ENCODE measurements around the gene PEX1. TPM values are rescaled to one million over a fixed set of nuclear protein-coding genes. Genes with fewer than 3 reads are reported as not detected.

The PEX1 gene
- total and polyA plus RNA-seq, 2 of the 13 experiments (the other 11 are each of a cell fraction or from before 2014, with no cell fraction given): 16.6 to 22.4 TPM

DNA sequence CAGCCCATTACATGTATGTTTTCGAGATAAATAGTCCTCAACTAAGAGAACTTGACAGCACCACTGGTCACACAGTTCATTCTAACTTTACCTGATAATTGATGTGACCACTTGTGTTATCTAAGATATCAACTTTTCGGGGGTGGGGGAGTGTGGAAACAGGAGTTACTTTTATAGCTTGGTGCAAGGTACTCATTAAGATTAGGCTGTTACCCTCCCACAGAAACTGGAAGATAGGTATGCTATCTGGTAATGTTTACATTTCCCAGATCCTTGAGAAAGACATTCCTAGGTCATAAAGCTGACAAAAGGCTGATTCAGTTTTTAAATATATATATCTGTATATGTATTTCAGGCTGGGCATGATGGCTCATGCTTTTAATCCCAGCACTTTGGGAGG, 61.6 kb downstream of the PEX1 start (continued):
- TF ChIP-seq, protein P1, sequence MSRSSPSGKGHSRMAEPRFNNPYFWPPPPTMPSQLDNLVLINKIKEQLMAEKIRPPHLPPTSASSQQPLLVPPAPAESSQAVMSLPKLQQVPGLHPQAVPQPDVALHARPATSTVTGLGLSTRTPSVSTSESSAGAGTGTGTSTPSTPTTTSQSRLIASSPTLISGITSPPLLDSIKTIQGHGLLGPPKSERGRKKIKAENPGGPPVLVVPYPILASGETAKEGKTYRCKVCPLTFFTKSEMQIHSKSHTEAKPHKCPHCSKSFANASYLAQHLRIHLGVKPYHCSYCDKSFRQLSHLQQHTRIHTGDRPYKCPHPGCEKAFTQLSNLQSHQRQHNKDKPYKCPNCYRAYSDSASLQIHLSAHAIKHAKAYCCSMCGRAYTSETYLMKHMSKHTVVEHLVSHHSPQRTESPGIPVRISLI (CRISPR knock-in tag; IDR thresholded peaks at IDR 0.05; ENCODE audit: borderline replicate concordance): no peak
- no peak for TF ChIP-seq ZNF260 (CRISPR knock-in tag; IDR thresholded peaks at IDR 0.05; ENCODE audit: borderline replicate concordance, low read depth)

DNA sequence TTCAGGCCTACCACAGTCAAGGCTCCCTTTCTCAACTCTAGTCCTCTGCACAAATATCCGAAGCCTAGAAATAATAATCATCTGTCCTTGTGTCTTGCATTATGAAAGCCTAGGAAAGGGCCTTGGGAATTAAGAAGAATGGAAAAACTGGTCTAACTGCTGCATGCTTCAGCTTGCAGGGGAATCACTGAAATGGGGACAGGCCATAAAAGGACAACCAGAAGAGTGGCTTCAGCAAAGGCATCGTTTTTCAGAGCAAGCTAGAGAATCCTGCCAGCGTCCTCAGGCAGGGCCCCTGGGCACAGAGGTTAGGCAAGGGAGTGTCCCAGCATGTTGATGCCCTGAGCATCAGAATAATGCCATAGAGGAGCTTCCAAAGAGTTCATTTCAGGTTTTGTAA, 63.8 kb downstream of the PEX1 start:
- no peak overlapping the region for H2AFZ ChIP-seq (ENCODE audit: low read length)
- intact Hi-C loops (cut with micrococcal nuclease; ENCODE audit: unreplicated experiment): loop anchor here (5.0 to 10.0 kb wide), 3 partner anchors 42 to 590 kb away; partner anchors contain the start of gene MTERF1
- H3K4me1 ChIP-seq (ENCODE audit: insufficient read depth, low read length): no peaks in the 10 kb centered on the region
- no peaks in the 10 kb centered on the region for H3K36me3 ChIP-seq (replicated peaks in 1 of 2; ENCODE audit: control insufficient read depth in 1 of 2, insufficient read depth in 2 of 2, low read length in 2 of 2)
- POLR2A ChIA-PET: no interaction called here
- FAIRE-seq (no peak), DNase-seq (ENCODE audit: low spot score) (no peak), ATAC-seq (no peak)
- H3K9ac ChIP-seq (ENCODE audit: insufficient read depth, low read depth, low read length): no peak overlapping the region
- H3K4me3 ChIP-seq (replicated peaks in 1 of 3; ENCODE audit: insufficient read depth in 1 of 3, low read depth in 2 of 3, low read length in 3 of 3): no peak overlapping the region
- H3K27ac ChIP-seq (ENCODE audit: extremely low read length, insufficient read depth, low read length): no peak overlapping the region
- in situ Hi-C loops (cut with HindIII; ENCODE audit: extremely low pct_ligation_motif_present, low pct_unique_long_range_greater_than_20kb): no loop called here
- 60% methylated on average over 3 of the region's 3 CpGs for WGBS (ENCODE audit: low lambda C conversion rate)
- BruUV-seq (replicated peaks): no TSS peak
- H4K20me1 ChIP-seq (ENCODE audit: insufficient read depth, low read length): no peaks in the 10 kb centered on the region
- TF ChIP-seq SP4 (CRISPR knock-in tag; IDR thresholded peaks at IDR 0.05): no peak
- TF ChIP-seq ZNF17 (CRISPR knock-in tag; IDR thresholded peaks at IDR 0.05): no peak
- TF ChIP-seq RXRA (CRISPR knock-in tag; IDR thresholded peaks at IDR 0.05): no peak
- TF ChIP-seq KLF12 (CRISPR knock-in tag; IDR thresholded peaks at IDR 0.05; ENCODE audit: borderline replicate concordance): no peak
- TF ChIP-seq ZNF207 (IDR thresholded peaks at IDR 0.05; ENCODE audit: borderline replicate concordance): no peak
- TF ChIP-seq ZNF552 (CRISPR knock-in tag; IDR thresholded peaks at IDR 0.05; ENCODE audit: borderline replicate concordance): no peak
- no peak for TF ChIP-seq ASH2L (IDR thresholded peaks at IDR 0.05; ENCODE audit: insufficient read length, low read depth, low read length)
- TF ChIP-seq, protein P2, sequence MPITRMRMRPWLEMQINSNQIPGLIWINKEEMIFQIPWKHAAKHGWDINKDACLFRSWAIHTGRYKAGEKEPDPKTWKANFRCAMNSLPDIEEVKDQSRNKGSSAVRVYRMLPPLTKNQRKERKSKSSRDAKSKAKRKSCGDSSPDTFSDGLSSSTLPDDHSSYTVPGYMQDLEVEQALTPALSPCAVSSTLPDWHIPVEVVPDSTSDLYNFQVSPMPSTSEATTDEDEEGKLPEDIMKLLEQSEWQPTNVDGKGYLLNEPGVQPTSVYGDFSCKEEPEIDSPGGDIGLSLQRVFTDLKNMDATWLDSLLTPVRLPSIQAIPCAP (CRISPR knock-in tag; IDR thresholded peaks at IDR 0.05; ENCODE audit: low read depth): no peak
- no peak for TF ChIP-seq TARDBP (CRISPR knock-in tag; IDR thresholded peaks at IDR 0.05)
- no peak for TF ChIP-seq SALL2 (CRISPR knock-in tag; IDR thresholded peaks at IDR 0.05)
- no peak for TF ChIP-seq ZNF569 (CRISPR knock-in tag; IDR thresholded peaks at IDR 0.05; ENCODE audit: borderline replicate concordance)
- no peak for TF ChIP-seq ARID2 (CRISPR knock-in tag; IDR thresholded peaks at IDR 0.05; ENCODE audit: borderline replicate concordance)
- TF ChIP-seq HMG20A (CRISPR knock-in tag; IDR thresholded peaks at IDR 0.05; ENCODE audit: borderline replicate concordance): no peak
- TF ChIP-seq ZNF34 (CRISPR knock-in tag; IDR thresholded peaks at IDR 0.05; ENCODE audit: borderline replicate concordance): no peak
- TF ChIP-seq GABPA (IDR thresholded peaks at IDR 0.05; ENCODE audit: low read depth, low read length): no peak
- TF ChIP-seq GABPA (CRISPR knock-in tag; IDR thresholded peaks at IDR 0.05; ENCODE audit: low read depth): no peak
- TF ChIP-seq, protein P3, sequence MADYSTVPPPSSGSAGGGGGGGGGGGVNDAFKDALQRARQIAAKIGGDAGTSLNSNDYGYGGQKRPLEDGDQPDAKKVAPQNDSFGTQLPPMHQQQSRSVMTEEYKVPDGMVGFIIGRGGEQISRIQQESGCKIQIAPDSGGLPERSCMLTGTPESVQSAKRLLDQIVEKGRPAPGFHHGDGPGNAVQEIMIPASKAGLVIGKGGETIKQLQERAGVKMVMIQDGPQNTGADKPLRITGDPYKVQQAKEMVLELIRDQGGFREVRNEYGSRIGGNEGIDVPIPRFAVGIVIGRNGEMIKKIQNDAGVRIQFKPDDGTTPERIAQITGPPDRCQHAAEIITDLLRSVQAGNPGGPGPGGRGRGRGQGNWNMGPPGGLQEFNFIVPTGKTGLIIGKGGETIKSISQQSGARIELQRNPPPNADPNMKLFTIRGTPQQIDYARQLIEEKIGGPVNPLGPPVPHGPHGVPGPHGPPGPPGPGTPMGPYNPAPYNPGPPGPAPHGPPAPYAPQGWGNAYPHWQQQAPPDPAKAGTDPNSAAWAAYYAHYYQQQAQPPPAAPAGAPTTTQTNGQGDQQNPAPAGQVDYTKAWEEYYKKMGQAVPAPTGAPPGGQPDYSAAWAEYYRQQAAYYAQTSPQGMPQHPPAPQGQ (CRISPR knock-in tag; IDR thresholded peaks at IDR 0.05; ENCODE audit: borderline replicate concordance): no peak
- no peak for TF ChIP-seq MEIS1 (CRISPR knock-in tag; IDR thresholded peaks at IDR 0.05; ENCODE audit: borderline replicate concordance)
- no peak for TF ChIP-seq ZFP37 (CRISPR knock-in tag; IDR thresholded peaks at IDR 0.05; ENCODE audit: borderline replicate concordance)
- TF ChIP-seq DMAP1 (CRISPR knock-in tag; IDR thresholded peaks at IDR 0.05): no peak
- no peak for TF ChIP-seq RXRB (CRISPR knock-in tag; IDR thresholded peaks at IDR 0.05; ENCODE audit: borderline replicate concordance)
- H3K9me3 ChIP-seq (ENCODE audit: low read length): no peaks in the 10 kb centered on the region
- CTCF ChIA-PET (ENCODE audit: low intra/inter-chr PET ratio, low total read pairs): no interaction called here
- H3K27me3 ChIP-seq (ENCODE audit: control insufficient read depth in 1 of 2, insufficient read depth in 2 of 2, low read length in 2 of 2): no peaks in the 10 kb centered on the region
- no peaks in the 10 kb centered on the region for H3K79me2 ChIP-seq (ENCODE audit: insufficient read depth, low read length)
- no peak overlapping the region for H3K4me2 ChIP-seq (ENCODE audit: low read depth, low read length)
